GM23248 (cell line): ENCODE results near the gene BCAS4.
"Not testable (repeated sequence)": the region's sequence is repeated elsewhere in the genome, so short reads cannot be mapped to it uniquely, and the experiment has no call there.

Source experiments
- EZH2 ChIP-seq: fragments of 200-600 bp; sonication (generic); IDR thresholded peaks from 2 replicates; pipeline ENCODE4 v1.6.1; 2018; ENCODE audit warnings: antibody characterized with exemption, mild to moderate bottlenecking; ENCODE audit not compliant: insufficient read depth, poor library complexity, severe bottlenecking
- EZH2phosphoT487 ChIP-seq: fragments of 200-600 bp; sonication (generic); IDR thresholded peaks from 2 replicates; pipeline ENCODE4 v1.6.1; 2018; ENCODE audit warnings: antibody characterized with exemption, moderate library complexity, mild to moderate bottlenecking, low read depth; ENCODE audit not compliant: insufficient read depth

DNA sequence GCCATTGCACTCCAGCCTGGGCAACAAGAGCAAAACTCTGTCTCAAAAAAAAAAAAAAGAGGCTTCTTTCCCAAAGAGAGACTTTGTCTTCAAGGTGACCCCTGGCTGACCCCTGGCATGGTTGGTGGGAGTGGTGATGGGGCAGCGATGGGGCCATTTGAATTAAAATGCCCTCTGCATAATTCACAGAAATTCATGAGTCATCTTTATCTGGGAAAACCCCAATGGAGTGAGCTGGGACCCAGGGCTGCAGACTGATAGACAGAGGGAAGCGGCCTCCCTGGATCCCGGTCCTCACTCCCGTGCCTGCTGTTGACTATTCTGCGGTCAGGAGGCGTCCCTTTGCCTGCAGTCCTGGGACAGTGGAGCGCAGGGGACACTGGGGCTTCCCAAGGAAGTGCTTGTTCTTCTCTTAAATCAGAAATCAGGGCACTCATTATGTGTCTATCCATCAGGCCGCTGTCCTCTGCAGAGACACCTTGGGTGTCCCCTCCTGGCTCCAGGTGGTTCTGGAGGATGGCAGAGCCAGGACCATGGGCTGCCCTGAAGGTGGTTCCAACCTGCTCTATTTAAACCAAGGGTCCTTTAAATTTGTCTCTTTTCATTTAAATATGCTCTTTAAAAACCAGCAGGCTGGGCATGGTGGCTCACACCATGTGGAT is 23.3 kb upstream of the BCAS4 start:
- not testable (repeated sequence) for TF ChIP-seq EZH2, EZH2phosphoT487
